A673 (cell line): ENCODE measurements around the gene SYNJ1.

ENCODE experiments used
- CTCF ChIP-seq: fragments of 300-800, 200-600 bp; sonication (generic); conservative IDR thresholded peaks from 2 replicates; pipeline ENCODE4 v1.5.1; 2017; ENCODE audit warnings: low read depth, mild to moderate bottlenecking, antibody characterized with exemption, low read length, moderate library complexity, mixed read lengths
- EZH2 ChIP-seq: fragments of 200-600 bp; sonication (generic); IDR thresholded peaks from 2 replicates; pipeline ENCODE4 v1.6.1; 2017; ENCODE audit warnings: borderline replicate concordance, low read depth, mild to moderate bottlenecking, mixed read lengths, antibody characterized with exemption, low read length; ENCODE audit not compliant: poor library complexity, severe bottlenecking

- TF ChIP-seq CTCF = no peak
- TF ChIP-seq EZH2 = no peak
These were observed 116.3 kb downstream of the SYNJ1 start for GRCh38 chr21:32611471-32611997.
